GM12878 (cell line): ENCODE measurements around the gene SLC47A2. TPM values are rescaled to one million over a fixed set of nuclear protein-coding genes. Genes with fewer than 3 reads are reported as not detected.

Experiments used
- ATAC-seq: fragments of 200-7000 bp; cut with Tn5 transposase; 3 replicates; pipeline ENCODE4 v1.9.1; 2020; ENCODE audit warnings: mild to moderate bottlenecking, moderate library complexity
- BruUV-seq: library from RNA; stranded (reverse); fragments of 400-500 nt; replicated peaks from 2 replicates; lab custom pipeline; 2021; lab: Mats Ljungman, UMichigan
- CTCF ChIA-PET: fragments of 300-600 bp; sonication (Branson Sonifier 250); formaldehyde crosslinking; extraction: SDS; loops from one replicate; lab custom pipeline; 2021; ENCODE audit warnings: inconsistent platforms; lab: Yijun Ruan, JAX
- POLR2A ChIA-PET: fragments of 350-600 bp; formaldehyde crosslinking; extraction: SDS; loops from one replicate; lab custom pipeline; 2021; ENCODE audit warnings: inconsistent platforms; lab: Charles Lee
- RAD21 ChIA-PET: fragments of 300-600 bp; sonication (Branson Sonifier 250); formaldehyde crosslinking; loops from one replicate; lab custom pipeline; 2023; ENCODE audit warnings: antibody characterized with exemption; ENCODE audit not compliant: unreplicated experiment; lab: Charles Lee
- SMC1A ChIA-PET: fragments of 300-600 bp; sonication (Branson Sonifier 250); formaldehyde crosslinking; loops from one replicate; lab custom pipeline; 2023; ENCODE audit not compliant: unreplicated experiment, uncharacterized antibody; lab: Charles Lee
- DNase-seq: peaks from one replicate; pipeline ENCODE4 v3.0.0-alpha.2; 2011; ENCODE audit warnings: low read depth, low spot score
- FAIRE-seq: peaks from 3 replicates; lab custom pipeline; 2011; peaks lifted over from hg19 to GRCh38; lab: Jason Lieb, UNC
- H2AFZ ChIP-seq: 2 replicates; pipeline ENCODE4 v1.6.0; 2011; ENCODE audit warnings: low read depth, low read length, control low read depth; ENCODE audit not compliant: control insufficient read depth
- H3K27ac ChIP-seq: 2 replicates; pipeline ENCODE4 v1.5.1; 2011; ENCODE audit warnings: control low read depth; ENCODE audit not compliant: control insufficient read depth, insufficient read depth
- H3K27me3 ChIP-seq, 2 experiments: replicated peaks in 1 of 2; 2 replicates each; pipeline versions ENCODE4 v1.6.0 to v1.6.1; 2011; ENCODE audit warnings: low read length in 1 of 2; ENCODE audit not compliant: control insufficient read depth in 2 of 2, insufficient read depth in 2 of 2
- H3K36me3 ChIP-seq, 2 experiments: 2 replicates each; pipeline ENCODE4 v1.5.1; 2011; ENCODE audit warnings: low read length in 1 of 2; ENCODE audit not compliant: control insufficient read depth in 2 of 2, insufficient read depth in 2 of 2
- H3K4me1 ChIP-seq: 2 replicates; pipeline ENCODE4 v1.6.1; 2011; ENCODE audit warnings: mild to moderate bottlenecking, low read length, moderate library complexity, mixed read lengths; ENCODE audit not compliant: control insufficient read depth, insufficient read depth
- H3K4me2 ChIP-seq: 2 replicates; pipeline ENCODE4 v1.6.0; 2011; ENCODE audit warnings: control low read depth; ENCODE audit not compliant: control insufficient read depth, insufficient read depth
- H3K4me3 ChIP-seq: fragments of 200-600 bp; sonication (generic); 2 replicates; pipeline ENCODE4 v1.5.1; 2016
- H3K79me2 ChIP-seq: 2 replicates; pipeline ENCODE4 v1.6.0; 2011; ENCODE audit warnings: low read length; ENCODE audit not compliant: control insufficient read depth, insufficient read depth
- H3K9ac ChIP-seq: 2 replicates; pipeline ENCODE4 v1.8.0; 2011; ENCODE audit warnings: low read length, control low read depth, mixed read lengths; ENCODE audit not compliant: control insufficient read depth, insufficient read depth
- H3K9me3 ChIP-seq: replicated peaks from 3 replicates; pipeline ENCODE4 v1.5.1; 2011; ENCODE audit warnings: mild to moderate bottlenecking, low read length; ENCODE audit not compliant: control insufficient read depth, insufficient read depth
- H4K20me1 ChIP-seq: 2 replicates; pipeline ENCODE4 v1.6.0; 2011; ENCODE audit not compliant: control insufficient read depth, insufficient read depth
- ASH2L ChIP-seq: fragments of 300-600, 200-600 bp; sonication (generic); IDR thresholded peaks from 2 replicates; pipeline ENCODE4 v1.6.1; 2017; ENCODE audit warnings: low read depth, mild to moderate bottlenecking, borderline replicate concordance
- CREB1 ChIP-seq: IDR thresholded peaks from 2 replicates; pipeline ENCODE4 v1.6.1; 2012; ENCODE audit warnings: low read depth, mild to moderate bottlenecking, inconsistent platforms
- GATAD2B ChIP-seq: fragments of 450-650 bp; conservative IDR thresholded peaks from 2 replicates; pipeline ENCODE4 v1.6.1; 2017; ENCODE audit warnings: low read depth, mild to moderate bottlenecking, moderate library complexity
- HCFC1 ChIP-seq: fragments of 150-350 bp; IDR thresholded peaks from 2 replicates; pipeline ENCODE4 v1.6.1; 2014; ENCODE audit warnings: low read length
- LARP7 ChIP-seq: fragments of 450-650 bp; IDR thresholded peaks from 2 replicates; pipeline ENCODE4 v1.6.1; 2017; ENCODE audit warnings: mild to moderate bottlenecking
- MTA2 ChIP-seq: fragments of 450-650 bp; IDR thresholded peaks from 2 replicates; pipeline ENCODE4 v1.6.1; 2016; ENCODE audit warnings: low read depth, mild to moderate bottlenecking, moderate library complexity
- PAX8 ChIP-seq: fragments of 450-650 bp; IDR thresholded peaks from 2 replicates; pipeline ENCODE4 v1.6.1; 2017; ENCODE audit warnings: mild to moderate bottlenecking, moderate library complexity
- PML ChIP-seq: IDR thresholded peaks from 2 replicates; pipeline ENCODE4 v1.6.1; 2012; ENCODE audit warnings: low read length, inconsistent platforms
- TCF3 ChIP-seq: IDR thresholded peaks from 2 replicates; pipeline ENCODE4 v1.6.1; 2012; ENCODE audit warnings: low read depth, mild to moderate bottlenecking, low read length, borderline replicate concordance; ENCODE audit not compliant: insufficient read depth
- YBX1 ChIP-seq: fragments of 450-650 bp; IDR thresholded peaks from 2 replicates; pipeline ENCODE4 v1.6.1; 2016; ENCODE audit warnings: antibody characterized with exemption
- WGBS: methylation state at CpG from one replicate; pipeline ENCODE4 v1.1.6; 2016; ENCODE audit warnings: low lambda C conversion rate; ENCODE audit not compliant: insufficient replicate concordance, insufficient coverage; ENCODE audit errors: missing lambda C conversion rate; 5-methylcytosine and 5-hydroxymethylcytosine counted together
- in situ Hi-C: fragments of 300-500 bp; cut with MboI; formaldehyde crosslinking; loops from 9 replicates; pipeline ENCODE4 v1.14.3; 2018; ENCODE audit warnings: mixed read lengths
- intact Hi-C: fragments of 100-400 bp; cut with micrococcal nuclease; formaldehyde crosslinking; loops from one replicate; pipeline ENCODE4 v1.14.2; 2022; ENCODE audit not compliant: unreplicated experiment
- polyA plus RNA-seq, 11 experiments: library from polyadenylated mRNA; depleted of rRNA in 4 of 11; unstranded in 6 of 11; stranded (reverse) in 5 of 11; fragments of >200 nt; fragmentation: Nextera tagmentation in 4 of 11; fragmentation: Illumina TruSeq in 1 of 11; extraction: Ambion mirVana in 4 of 11; extraction: Trizol in 1 of 11; gene quantifications; 1 replicate in 1 of 11; 2 replicates in 10 of 11; pipeline versions ENCODE4 v1.2.1 to v1.2.3, GENCODE V29; 2011 to 2016; ENCODE audit warnings: inconsistent platforms in 2 of 11, missing spikeins in 2 of 11, low read depth in 1 of 11
- total RNA-seq, 4 experiments: library from RNA; depleted of rRNA in 3 of 4; stranded (reverse); fragments of >200 nt in 3 of 4; fragmentation: Illumina TruSeq in 1 of 4; extraction: Trizol in 1 of 4; gene quantifications; 2 replicates each; pipeline versions ENCODE4 v1.2.1 to v1.2.3, GENCODE V29; 2013 to 2021
- TF ChIP-seq, protein P1 (sequence below): IDR thresholded peaks from 2 replicates; pipeline ENCODE4 v1.6.1; 2012; ENCODE audit warnings: low read length, inconsistent platforms
- TF ChIP-seq, protein P2 (sequence below): fragments of 150-350 bp; IDR thresholded peaks from 2 replicates; pipeline ENCODE4 v1.6.1; 2016; ENCODE audit warnings: low read depth, low read length

The SLC47A2 gene
- total and polyA plus RNA-seq, 10 of the 15 experiments (the other 5 are each of a cell fraction or from before 2014, with no cell fraction given), result not detected

DNA sequence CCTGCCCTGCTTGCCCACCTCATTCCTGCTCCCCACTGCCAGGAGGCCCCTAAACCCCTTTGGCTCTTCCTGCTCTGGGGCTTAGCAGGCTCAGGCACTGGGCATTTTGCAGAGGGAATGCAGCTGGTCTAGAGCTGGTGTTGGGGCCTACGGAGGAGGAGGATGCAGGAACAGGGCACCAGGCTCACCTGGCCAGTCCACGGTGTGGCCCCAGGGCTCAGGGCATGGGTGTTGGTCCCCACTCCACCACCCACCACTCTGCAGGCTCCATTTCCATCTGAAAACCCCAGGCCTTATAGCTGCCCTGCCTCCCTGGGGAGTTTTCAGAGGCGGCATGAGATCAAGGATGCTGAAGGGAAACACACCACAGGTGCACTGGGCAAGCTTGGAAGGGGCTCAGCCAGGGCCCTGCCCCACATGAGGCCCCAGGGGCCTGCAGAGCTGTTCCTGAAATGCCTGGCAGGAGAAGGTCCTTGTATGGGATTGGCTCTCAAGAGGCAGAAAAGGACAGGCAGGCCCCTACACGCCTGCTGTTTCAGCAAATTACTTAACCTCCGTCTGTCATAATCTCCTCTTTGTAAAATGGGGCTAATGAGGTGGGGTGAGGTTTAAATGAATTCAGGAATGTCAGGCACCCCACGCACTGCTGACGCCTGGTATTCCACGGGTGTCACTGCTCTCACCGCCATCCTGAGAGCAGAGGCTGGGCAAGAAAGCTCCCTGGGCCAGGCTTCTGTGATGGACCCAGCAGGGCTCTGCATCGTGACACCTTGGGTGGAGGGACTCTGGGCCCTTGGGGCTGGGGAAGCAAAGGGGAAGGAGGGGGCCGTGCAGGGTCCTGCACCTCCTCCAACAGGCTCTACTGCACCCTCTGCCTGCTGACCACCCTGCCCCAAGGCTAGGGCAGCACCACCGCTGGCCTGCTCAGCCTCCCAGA, 9.3 kb downstream of the SLC47A2 start:
- 46% methylated on average over 12 of the region's 12 CpGs for WGBS
- DNase-seq (no peak), FAIRE-seq (no peak), ATAC-seq (no peak)
- no peak for TF ChIP-seq GATAD2B
- TF ChIP-seq PAX8, result no peak
- TF ChIP-seq, protein P1, sequence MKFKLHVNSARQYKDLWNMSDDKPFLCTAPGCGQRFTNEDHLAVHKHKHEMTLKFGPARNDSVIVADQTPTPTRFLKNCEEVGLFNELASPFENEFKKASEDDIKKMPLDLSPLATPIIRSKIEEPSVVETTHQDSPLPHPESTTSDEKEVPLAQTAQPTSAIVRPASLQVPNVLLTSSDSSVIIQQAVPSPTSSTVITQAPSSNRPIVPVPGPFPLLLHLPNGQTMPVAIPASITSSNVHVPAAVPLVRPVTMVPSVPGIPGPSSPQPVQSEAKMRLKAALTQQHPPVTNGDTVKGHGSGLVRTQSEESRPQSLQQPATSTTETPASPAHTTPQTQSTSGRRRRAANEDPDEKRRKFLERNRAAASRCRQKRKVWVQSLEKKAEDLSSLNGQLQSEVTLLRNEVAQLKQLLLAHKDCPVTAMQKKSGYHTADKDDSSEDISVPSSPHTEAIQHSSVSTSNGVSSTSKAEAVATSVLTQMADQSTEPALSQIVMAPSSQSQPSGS, result no peak
- TF ChIP-seq PML, result no peak
- no peak for TF ChIP-seq LARP7
- TF ChIP-seq CREB1, result no peak
- no peak for TF ChIP-seq MTA2
- no peak for TF ChIP-seq TCF3
- no peak for TF ChIP-seq HCFC1
- no peak for TF ChIP-seq YBX1
- TF ChIP-seq, protein P2, sequence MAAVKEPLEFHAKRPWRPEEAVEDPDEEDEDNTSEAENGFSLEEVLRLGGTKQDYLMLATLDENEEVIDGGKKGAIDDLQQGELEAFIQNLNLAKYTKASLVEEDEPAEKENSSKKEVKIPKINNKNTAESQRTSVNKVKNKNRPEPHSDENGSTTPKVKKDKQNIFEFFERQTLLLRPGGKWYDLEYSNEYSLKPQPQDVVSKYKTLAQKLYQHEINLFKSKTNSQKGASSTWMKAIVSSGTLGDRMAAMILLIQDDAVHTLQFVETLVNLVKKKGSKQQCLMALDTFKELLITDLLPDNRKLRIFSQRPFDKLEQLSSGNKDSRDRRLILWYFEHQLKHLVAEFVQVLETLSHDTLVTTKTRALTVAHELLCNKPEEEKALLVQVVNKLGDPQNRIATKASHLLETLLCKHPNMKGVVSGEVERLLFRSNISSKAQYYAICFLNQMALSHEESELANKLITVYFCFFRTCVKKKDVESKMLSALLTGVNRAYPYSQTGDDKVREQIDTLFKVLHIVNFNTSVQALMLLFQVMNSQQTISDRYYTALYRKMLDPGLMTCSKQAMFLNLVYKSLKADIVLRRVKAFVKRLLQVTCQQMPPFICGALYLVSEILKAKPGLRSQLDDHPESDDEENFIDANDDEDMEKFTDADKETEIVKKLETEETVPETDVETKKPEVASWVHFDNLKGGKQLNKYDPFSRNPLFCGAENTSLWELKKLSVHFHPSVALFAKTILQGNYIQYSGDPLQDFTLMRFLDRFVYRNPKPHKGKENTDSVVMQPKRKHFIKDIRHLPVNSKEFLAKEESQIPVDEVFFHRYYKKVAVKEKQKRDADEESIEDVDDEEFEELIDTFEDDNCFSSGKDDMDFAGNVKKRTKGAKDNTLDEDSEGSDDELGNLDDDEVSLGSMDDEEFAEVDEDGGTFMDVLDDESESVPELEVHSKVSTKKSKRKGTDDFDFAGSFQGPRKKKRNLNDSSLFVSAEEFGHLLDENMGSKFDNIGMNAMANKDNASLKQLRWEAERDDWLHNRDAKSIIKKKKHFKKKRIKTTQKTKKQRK, result no peak
- TF ChIP-seq ASH2L, result no peak
- Histone ChIP-seq H3K36me3 (no peaks in the 10 kb centered on the region), H3K79me2 (no peaks in the 10 kb centered on the region), H3K4me3 (no peak overlapping the region), H3K9ac (no peak overlapping the region), H2AFZ (no peak overlapping the region), H3K4me1 (no peaks in the 10 kb centered on the region), H4K20me1 (no peaks in the 10 kb centered on the region), H3K27me3 (no peaks in the 10 kb centered on the region), H3K9me3 (no peaks in the 10 kb centered on the region), H3K4me2 (no peak overlapping the region), H3K27ac (no peak overlapping the region)
- intact Hi-C loops, result no loop called here
- SMC1A ChIA-PET, result no interaction called here
- RAD21 ChIA-PET, result interaction anchor here (0.6 kb wide), 1 partner anchor 61 kb away, joined by 3 read pairs; no protein-coding TSS in a partner anchor
- CTCF ChIA-PET, result no interaction called here
- in situ Hi-C loops, result no loop called here
- BruUV-seq, result no TSS peak
- POLR2A ChIA-PET, result no interaction called here
